Vagina (tissue), 2 donors: ENCODE data around the gene CTDSPL. TPM values are rescaled to one million over a fixed set of nuclear protein-coding genes. Genes with fewer than 3 reads are reported as not detected.

Source experiments
- DNase-seq, 2 donors: peaks; one replicate each; pipeline ENCODE4 v3.0.0-alpha.2; 2017; ENCODE audit errors: extremely low spot score in 2 of 2
- H3K27ac ChIP-seq: fragments of 200-600 bp; sonication (generic); one replicate; pipeline ENCODE4 v1.5.1; 2019
- H3K27me3 ChIP-seq: fragments of 200-600 bp; sonication (generic); one replicate; pipeline ENCODE4 v1.5.1; 2019
- H3K36me3 ChIP-seq, 2 donors: fragments of 200-600 bp; sonication (generic); one replicate each; pipeline ENCODE4 v1.5.1; 2017 to 2019
- H3K4me1 ChIP-seq: fragments of 200-600 bp; sonication (generic); one replicate; pipeline ENCODE4 v1.5.1; 2019
- H3K4me3 ChIP-seq, 2 donors: fragments of 200-600 bp; sonication (generic); 1 replicate in 1 of 2; 2 replicates in 1 of 2; pipeline ENCODE4 v1.5.1; 2016 to 2019
- H3K9me3 ChIP-seq: fragments of 200-600 bp; sonication (generic); one replicate; pipeline ENCODE4 v1.5.1; 2019
- POLR2A ChIP-seq, 2 donors: fragments of 450-650 bp; IDR thresholded peaks; one replicate each; pipeline ENCODE4 v1.6.1; 2017; ENCODE audit warnings: antibody characterized with exemption in 2 of 2, mild to moderate bottlenecking in 2 of 2, moderate library complexity in 2 of 2
- POLR2AphosphoS5 ChIP-seq, 2 donors: sonication (generic); formaldehyde crosslinking; IDR thresholded peaks; one replicate each; pipeline ENCODE4 v1.9.0; 2017; ENCODE audit warnings: antibody characterized with exemption in 2 of 2, mild to moderate bottlenecking in 2 of 2, low read depth in 1 of 2; ENCODE audit not compliant: insufficient read depth in 1 of 2
- intact Hi-C: fragments of 100-400 bp; cut with DNase I; formaldehyde crosslinking; loops from one replicate; pipeline ENCODE4 v1.15.1; 2023
- total RNA-seq: library from RNA; depleted of rRNA; stranded (reverse); fragments of >200 nt; gene quantifications from one replicate; pipeline ENCODE4 v1.2.3, GENCODE V29; 2016
- TF ChIP-seq, protein P1 (sequence below), 3 experiments: fragments of 450-650 bp in 2 of 3; fragments of 200-600 bp in 1 of 3; sonication (generic) in 1 of 3; IDR thresholded peaks; one replicate each; pipeline ENCODE4 v1.5.1; 2017 to 2019; ENCODE audit warnings: antibody characterized with exemption in 3 of 3, mild to moderate bottlenecking in 2 of 3, moderate library complexity in 2 of 3

Gene CTDSPL
- total RNA-seq, 1 donor from 2014 or later = 28.0 TPM

DNA sequence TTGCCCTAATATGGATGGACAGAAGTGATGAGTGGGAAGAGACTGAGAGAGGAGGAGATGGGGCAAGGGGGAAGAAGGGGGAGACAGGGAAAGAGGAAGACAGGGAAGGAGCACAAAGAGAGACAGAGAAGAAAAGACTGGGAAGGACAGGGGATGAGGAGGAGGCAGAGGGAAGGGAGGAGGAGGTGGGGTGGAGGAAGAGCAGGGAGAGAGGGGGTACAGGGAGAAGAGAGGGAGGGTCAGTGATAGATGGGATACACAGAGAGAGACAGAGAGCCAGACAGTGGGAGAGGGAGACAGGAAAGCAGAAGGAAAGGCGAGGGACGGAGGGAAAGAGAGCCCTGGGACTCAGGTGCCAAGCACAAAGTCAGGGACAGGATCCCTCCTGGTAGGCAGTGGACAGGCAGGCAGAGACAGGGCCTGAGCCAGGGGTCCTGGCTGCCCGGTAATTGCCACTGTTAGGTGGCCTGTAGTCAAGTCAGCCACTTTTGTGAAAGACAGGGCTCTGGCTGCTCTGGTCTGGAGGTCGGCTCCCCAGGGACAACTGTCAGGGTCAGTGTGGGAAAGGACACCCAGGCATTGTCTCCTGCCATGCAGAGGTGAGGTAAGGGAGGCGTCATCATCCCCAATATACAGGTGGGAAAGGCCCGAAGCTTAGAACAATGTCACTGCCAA is 138.7 kb downstream of the CTDSPL start:
- Histone ChIP-seq H3K4me3 (no peak overlapping the region), H3K9me3 (no peaks in the 10 kb centered on the region), H3K27ac (no peak overlapping the region), H3K27me3 (no peaks in the 10 kb centered on the region), H3K36me3 (peaks cover 4 to 9% of the 10 kb centered on the region in 2 donors), H3K4me1 (peaks cover 46% of the 10 kb centered on the region)
- intact Hi-C loops = loop anchor here (10.0 kb wide), 1 partner anchor 146 kb away; no protein-coding TSS in a partner anchor
- no peak for DNase-seq
- no peak for TF ChIP-seq POLR2AphosphoS5 (IDR thresholded peaks at IDR 0.05; ENCODE audit: insufficient read depth in 1 of 2, low read depth in 1 of 2)
- TF ChIP-seq, protein P1, sequence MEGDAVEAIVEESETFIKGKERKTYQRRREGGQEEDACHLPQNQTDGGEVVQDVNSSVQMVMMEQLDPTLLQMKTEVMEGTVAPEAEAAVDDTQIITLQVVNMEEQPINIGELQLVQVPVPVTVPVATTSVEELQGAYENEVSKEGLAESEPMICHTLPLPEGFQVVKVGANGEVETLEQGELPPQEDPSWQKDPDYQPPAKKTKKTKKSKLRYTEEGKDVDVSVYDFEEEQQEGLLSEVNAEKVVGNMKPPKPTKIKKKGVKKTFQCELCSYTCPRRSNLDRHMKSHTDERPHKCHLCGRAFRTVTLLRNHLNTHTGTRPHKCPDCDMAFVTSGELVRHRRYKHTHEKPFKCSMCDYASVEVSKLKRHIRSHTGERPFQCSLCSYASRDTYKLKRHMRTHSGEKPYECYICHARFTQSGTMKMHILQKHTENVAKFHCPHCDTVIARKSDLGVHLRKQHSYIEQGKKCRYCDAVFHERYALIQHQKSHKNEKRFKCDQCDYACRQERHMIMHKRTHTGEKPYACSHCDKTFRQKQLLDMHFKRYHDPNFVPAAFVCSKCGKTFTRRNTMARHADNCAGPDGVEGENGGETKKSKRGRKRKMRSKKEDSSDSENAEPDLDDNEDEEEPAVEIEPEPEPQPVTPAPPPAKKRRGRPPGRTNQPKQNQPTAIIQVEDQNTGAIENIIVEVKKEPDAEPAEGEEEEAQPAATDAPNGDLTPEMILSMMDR (IDR thresholded peaks at IDR 0.05) = no peak

DNA sequence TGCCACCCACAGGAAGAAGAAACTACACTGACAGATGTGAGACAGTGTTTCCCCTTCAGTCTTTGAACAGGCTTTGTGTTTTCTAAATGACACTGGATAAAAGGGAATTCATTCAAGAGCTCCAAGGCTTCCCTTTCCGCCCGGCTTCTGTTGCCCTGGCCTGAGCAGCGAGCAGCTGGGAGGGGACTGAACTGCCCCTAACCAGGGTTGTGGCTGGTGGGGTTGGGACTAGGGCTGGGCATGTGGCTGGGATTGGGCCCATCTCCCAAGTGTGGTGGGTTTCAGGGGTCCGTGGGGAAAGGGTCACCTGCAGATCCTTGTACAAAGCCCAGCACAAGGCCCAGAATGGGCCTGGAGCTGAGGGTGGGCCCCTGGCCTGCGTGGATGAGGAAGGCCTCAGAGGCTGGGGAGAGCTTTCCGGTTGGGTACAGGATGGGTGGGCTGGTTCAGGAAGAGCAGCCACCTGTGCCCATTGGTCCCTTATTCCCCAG is 139.3 kb downstream of the CTDSPL start:
- H3K27me3 ChIP-seq = no peaks in the 10 kb centered on the region
- TF ChIP-seq POLR2AphosphoS5 (IDR thresholded peaks at IDR 0.05; ENCODE audit: insufficient read depth in 1 of 2, low read depth in 1 of 2) (no peak), POLR2A (IDR thresholded peaks at IDR 0.05) (no peak)
- TF ChIP-seq, protein P1 (IDR thresholded peaks at IDR 0.05) = no peak
- H3K36me3 ChIP-seq = peaks cover 4 to 9% of the 10 kb centered on the region in 2 donors
- peaks cover 50% of the 10 kb centered on the region for H3K4me1 ChIP-seq
- H3K9me3 ChIP-seq = no peaks in the 10 kb centered on the region
- no peak overlapping the region for H3K27ac ChIP-seq
- H3K4me3 ChIP-seq = no peak overlapping the region
- intact Hi-C loops = loop anchor here (10.0 kb wide), 1 partner anchor 146 kb away; no protein-coding TSS in a partner anchor
- no peak for DNase-seq

DNA sequence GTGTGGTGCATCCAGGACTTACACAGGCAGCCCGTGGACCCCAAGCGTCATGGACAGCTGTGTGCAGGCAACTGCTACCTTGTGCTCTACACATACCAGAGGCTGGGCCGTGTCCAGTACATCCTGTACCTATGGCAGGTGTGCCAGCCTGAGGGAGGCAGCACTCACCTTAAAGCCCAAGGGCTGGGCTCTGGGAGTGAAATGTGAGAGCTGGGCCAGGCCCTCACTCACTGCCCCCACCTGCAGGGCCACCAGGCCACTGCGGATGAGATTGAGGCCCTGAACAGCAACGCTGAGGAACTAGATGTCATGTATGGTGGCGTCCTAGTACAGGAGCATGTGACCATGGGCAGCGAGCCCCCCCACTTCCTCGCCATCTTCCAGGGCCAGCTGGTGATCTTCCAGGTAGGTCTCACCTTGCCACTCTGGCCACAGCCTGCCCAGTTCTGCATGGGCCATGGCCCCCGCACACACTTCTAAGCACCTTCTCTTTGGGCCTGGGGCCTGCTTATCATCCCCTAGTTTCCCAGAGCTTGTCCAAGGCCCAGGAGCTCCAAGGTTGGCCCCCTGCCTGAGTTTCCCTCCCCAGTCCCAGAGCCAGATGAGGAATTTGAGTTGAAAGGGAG is 139.9 kb downstream of the CTDSPL start:
- Histone ChIP-seq H3K9me3 (no peaks in the 10 kb centered on the region), H3K27me3 (no peaks in the 10 kb centered on the region), H3K4me1 (peaks cover 50% of the 10 kb centered on the region), H3K36me3 (peaks cover 4 to 9% of the 10 kb centered on the region in 2 donors), H3K27ac (no peak overlapping the region), H3K4me3 (no peak overlapping the region)
- DNase-seq = no peak
- TF ChIP-seq POLR2AphosphoS5 (IDR thresholded peaks at IDR 0.05; ENCODE audit: insufficient read depth in 1 of 2, low read depth in 1 of 2) = no peak
- TF ChIP-seq, protein P1 (IDR thresholded peaks at IDR 0.05) = no peak
- no peak for TF ChIP-seq POLR2A (IDR thresholded peaks at IDR 0.05)
- intact Hi-C loops = loop anchor here (10.0 kb wide), 1 partner anchor 147 kb away; no protein-coding TSS in a partner anchor

DNA sequence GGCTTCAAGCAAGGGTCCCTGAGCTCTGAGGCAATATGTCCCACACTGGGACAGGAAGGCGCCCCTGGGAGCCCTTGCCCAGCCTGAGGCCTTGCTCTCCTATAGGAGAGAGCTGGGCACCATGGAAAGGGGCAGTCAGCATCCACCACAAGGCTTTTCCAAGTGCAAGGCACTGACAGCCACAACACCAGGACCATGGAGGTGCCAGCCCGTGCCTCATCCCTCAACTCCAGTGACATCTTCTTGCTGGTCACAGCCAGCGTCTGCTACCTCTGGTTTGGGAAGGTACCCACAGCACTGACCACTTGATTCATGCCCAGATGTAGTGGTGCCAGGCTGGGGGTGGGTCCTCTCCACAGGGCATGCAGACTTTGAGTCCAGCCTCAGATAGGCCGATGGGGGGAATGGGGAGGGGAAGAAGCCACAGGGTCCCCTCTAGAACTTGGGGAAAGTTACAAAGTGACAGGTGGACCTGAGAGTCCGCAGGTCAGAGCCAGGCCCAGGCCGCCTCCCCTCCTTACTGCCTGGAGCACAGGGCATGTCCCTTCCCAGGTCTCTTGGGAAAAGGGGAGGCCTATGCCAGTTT is 140.7 kb downstream of the CTDSPL start:
- Histone ChIP-seq H3K9me3 (no peaks in the 10 kb centered on the region), H3K36me3 (peaks cover 4 to 16% of the 10 kb centered on the region in 2 donors), H3K27me3 (no peaks in the 10 kb centered on the region), H3K4me1 (peaks cover 42% of the 10 kb centered on the region), H3K27ac (no peak overlapping the region), H3K4me3 (no peak overlapping the region)
- no peak for DNase-seq
- TF ChIP-seq POLR2AphosphoS5 (IDR thresholded peaks at IDR 0.05; ENCODE audit: insufficient read depth in 1 of 2, low read depth in 1 of 2) (no peak), POLR2A (IDR thresholded peaks at IDR 0.05) (no peak)
- TF ChIP-seq, protein P1 (IDR thresholded peaks at IDR 0.05) = no peak
- intact Hi-C loops = loop anchor here (10.0 kb wide), 1 partner anchor 148 kb away; no protein-coding TSS in a partner anchor
